Endodermal cell (in vitro differentiated cells): ENCODE results near the gene SRXN1. TPM values are rescaled to one million over a fixed set of nuclear protein-coding genes. Genes with fewer than 3 reads are reported as not detected.
A peak's percentile ranks its signal among the peaks of the same experiment; 100 is the strongest.

Experiments
- DNase-seq: peaks from one replicate; pipeline ENCODE4 v3.0.0-alpha.2; 2017
- H3K27ac ChIP-seq: 2 replicates; pipeline ENCODE4 v1.5.1; 2013; ENCODE audit warnings: mild to moderate bottlenecking, low read depth, low read length, moderate library complexity
- H3K27me3 ChIP-seq: 2 replicates; pipeline ENCODE4 v1.6.1; 2013; ENCODE audit warnings: mild to moderate bottlenecking, low read length, moderate library complexity; ENCODE audit not compliant: insufficient read depth, control insufficient read depth, poor library complexity, severe bottlenecking
- H3K36me3 ChIP-seq: 2 replicates; pipeline ENCODE4 v1.7.0; 2013; ENCODE audit warnings: mild to moderate bottlenecking, low read length, moderate library complexity; ENCODE audit not compliant: control insufficient read depth, insufficient read depth
- H3K4me1 ChIP-seq: one replicate; pipeline ENCODE4 v1.7.0; 2013; ENCODE audit warnings: low read length; ENCODE audit not compliant: control insufficient read depth, insufficient read depth
- H3K4me3 ChIP-seq: 2 replicates; pipeline ENCODE4 v1.5.1; 2013; ENCODE audit warnings: mild to moderate bottlenecking, low read length, moderate library complexity
- H3K9ac ChIP-seq: 2 replicates; pipeline ENCODE4 v1.6.1; 2013; ENCODE audit warnings: mild to moderate bottlenecking, low read length, moderate library complexity; ENCODE audit not compliant: poor library complexity, severe bottlenecking; ENCODE audit errors: extremely low read depth
- H3K9me3 ChIP-seq: 2 replicates; pipeline ENCODE4 v1.6.1; 2013; ENCODE audit warnings: mild to moderate bottlenecking, low read length, moderate library complexity; ENCODE audit not compliant: control insufficient read depth
- H3K27ac Mint-ChIP-seq: 2 replicates; pipeline ENCODE4 v1.8.0; 2020; ENCODE audit warnings: mixed read lengths
- H3K27me3 Mint-ChIP-seq: 2 replicates; pipeline ENCODE4 v1.8.0; 2021; ENCODE audit warnings: mild to moderate bottlenecking, mixed read lengths; ENCODE audit not compliant: insufficient read depth
- H3K36me3 Mint-ChIP-seq: 2 replicates; pipeline ENCODE4 v1.8.0; 2020; ENCODE audit warnings: low read depth, mixed read lengths
- H3K4me1 Mint-ChIP-seq: 2 replicates; pipeline ENCODE4 v1.8.0; 2020; ENCODE audit warnings: mixed read lengths
- H3K4me3 Mint-ChIP-seq: 2 replicates; pipeline ENCODE4 v1.8.0; 2020; ENCODE audit warnings: mild to moderate bottlenecking, moderate library complexity, mixed read lengths
- H3K9me3 Mint-ChIP-seq: 2 replicates; pipeline ENCODE4 v1.8.0; 2020; ENCODE audit warnings: mild to moderate bottlenecking, mixed read lengths
- CTCF ChIP-seq: fragments of 200-600 bp; sonication (generic); conservative IDR thresholded peaks from 2 replicates; pipeline ENCODE4 v1.5.0; 2021; ENCODE audit warnings: antibody characterized with exemption, mild to moderate bottlenecking
- WGBS, 2 experiments: methylation state at CpG; one replicate each; pipeline versions ENCODE4 v1.1.5 to v1.1.7; 2013; ENCODE audit warnings: missing lambda C conversion rate in 2 of 2, mixed read lengths in 1 of 2; ENCODE audit not compliant: insufficient coverage in 1 of 2, insufficient read length in 1 of 2; 5-methylcytosine and 5-hydroxymethylcytosine counted together
- total RNA-seq, 2 donors: library from RNA; stranded (reverse); fragmentation: NEBNext Ultra II Directional in 1 of 2; extraction: Animal tissue kit (Norgen Biotek cat#: 25700) in 1 of 2; gene quantifications; 2 replicates in 1 of 2; 3 replicates in 1 of 2; pipeline ENCODE4 v1.2.1, GENCODE V29; 2021

Gene SRXN1
- total RNA-seq, 2 donors from 2014 or later = 9.7 to 19.3 TPM

GRCh38 chr20:699342-699741 is 46.3 kb upstream of the SRXN1 start:
- peaks cover 7% of the 10 kb centered on the region for H3K4me1 Mint-ChIP-seq
- H3K9me3 Mint-ChIP-seq = no peaks in the 10 kb centered on the region
- no peaks in the 10 kb centered on the region for H3K27me3 Mint-ChIP-seq
- Histone ChIP-seq H3K9me3 (no peaks in the 10 kb centered on the region), H3K27ac (peak overlapping the region; percentile 32), H3K27me3 (no peaks in the 10 kb centered on the region), H3K4me3 (no peak overlapping the region), H3K9ac (no peak overlapping the region), H3K4me1 (peaks cover 3% of the 10 kb centered on the region), H3K36me3 (no peaks in the 10 kb centered on the region)
- H3K4me3 Mint-ChIP-seq = no peak overlapping the region
- no peak overlapping the region for H3K27ac Mint-ChIP-seq
- DNase-seq = no peak
- WGBS, 2 experiments = 70 to 71% methylated on average over 4 to 6 of the region's 6 CpGs
- no peak for TF ChIP-seq CTCF
- H3K36me3 Mint-ChIP-seq = no peaks in the 10 kb centered on the region

- Histone ChIP-seq H3K9ac (no peak overlapping the region), H3K27ac (no peak overlapping the region), H3K27me3 (no peaks in the 10 kb centered on the region), H3K36me3 (no peaks in the 10 kb centered on the region), H3K9me3 (no peaks in the 10 kb centered on the region), H3K4me1 (peaks cover 3% of the 10 kb centered on the region), H3K4me3 (no peak overlapping the region)
- WGBS, 2 experiments = 95% methylated on average over 2 to 5 of the region's 6 CpGs
- no peak overlapping the region for H3K4me3 Mint-ChIP-seq
- H3K4me1 Mint-ChIP-seq = peaks cover 7% of the 10 kb centered on the region
- no peak overlapping the region for H3K27ac Mint-ChIP-seq
- no peaks in the 10 kb centered on the region for H3K36me3 Mint-ChIP-seq
- H3K27me3 Mint-ChIP-seq = peaks cover 2% of the 10 kb centered on the region
- no peaks in the 10 kb centered on the region for H3K9me3 Mint-ChIP-seq
- no peak for TF ChIP-seq CTCF
- DNase-seq = no peak
These were observed 45.3 kb upstream of the SRXN1 start for GRCh38 chr20:698276-698675.

GRCh38 chr20:697826-698225 is 44.8 kb upstream of the SRXN1 start:
- no peaks in the 10 kb centered on the region for H3K36me3 ChIP-seq
- no peak overlapping the region for H3K27ac Mint-ChIP-seq
- H3K4me3 ChIP-seq = no peak overlapping the region
- H3K27me3 ChIP-seq = no peaks in the 10 kb centered on the region
- peaks cover 3% of the 10 kb centered on the region for H3K4me1 ChIP-seq
- H3K36me3 Mint-ChIP-seq = no peaks in the 10 kb centered on the region
- DNase-seq = peak; percentile 45
- no peaks in the 10 kb centered on the region for H3K9me3 ChIP-seq
- no peaks in the 10 kb centered on the region for H3K9me3 Mint-ChIP-seq
- 87 to 88% methylated on average over 6 to 9 of the region's 9 CpGs for WGBS, 2 experiments
- H3K9ac ChIP-seq = no peak overlapping the region
- H3K27me3 Mint-ChIP-seq = peaks cover 2% of the 10 kb centered on the region
- peaks cover 7% of the 10 kb centered on the region for H3K4me1 Mint-ChIP-seq
- no peak for TF ChIP-seq CTCF
- no peak overlapping the region for H3K27ac ChIP-seq
- no peak overlapping the region for H3K4me3 Mint-ChIP-seq
